Activated T-cell treated with anti-CD3 and anti-CD28 coated beads, Interleukin-2, amount 50 U/mL, for 48 hours (primary cell): ENCODE measurements around the gene MX1.

Experiments used
- DNase-seq, 2 experiments: peaks; one replicate each; pipeline ENCODE4 v3.0.0-alpha.2; 2020

MX1 gene

GRCh38 chr21:41494242-41494641 lies 68.2 kb downstream of the MX1 start:
- DNase-seq = no peak

- DNase-seq = no peak
Measured at GRCh38 chr21:41497008-41497407, 71.0 kb downstream of the MX1 start.

DNA sequence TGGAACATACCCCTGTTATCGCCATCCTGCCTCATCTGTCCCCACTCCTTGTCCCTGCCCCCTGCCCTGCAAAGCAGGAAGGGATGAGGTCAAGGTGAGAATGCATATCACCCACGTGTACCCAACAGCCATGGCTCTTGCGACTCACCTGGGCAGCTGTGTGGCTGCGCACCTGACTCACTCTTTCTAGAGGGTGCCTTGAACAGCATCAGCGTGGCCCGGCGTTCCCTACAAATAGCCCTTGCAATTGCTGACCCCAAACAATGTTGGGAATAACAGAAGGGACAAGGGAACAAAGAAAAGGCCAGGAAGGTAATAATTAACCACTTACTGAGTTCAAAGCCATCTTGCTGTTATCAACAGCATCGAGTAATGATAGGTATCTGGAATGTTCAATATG lies 71.7 kb downstream of the MX1 start:
- no peak for DNase-seq

DNA sequence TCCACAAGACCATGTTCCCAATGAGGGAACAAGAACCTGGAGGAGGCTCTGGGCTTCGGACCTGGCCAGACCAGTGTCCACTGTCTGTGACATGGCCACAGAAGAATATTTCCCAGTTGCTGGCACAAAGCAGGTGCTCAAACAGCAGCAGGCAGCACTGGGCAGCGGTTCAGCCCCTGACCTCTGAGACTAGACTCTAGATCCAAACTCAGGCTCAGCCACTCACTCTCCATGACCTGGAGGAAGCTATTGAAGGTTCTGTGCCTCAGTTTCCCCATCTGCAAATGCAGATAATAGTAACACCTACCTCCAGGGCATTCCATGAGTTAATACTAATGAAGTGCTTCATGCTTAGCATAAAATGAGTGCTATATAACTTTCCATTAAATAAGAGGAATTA lies 73.9 kb downstream of the MX1 start:
- no peak for DNase-seq

GRCh38 chr21:41500363-41500762 lies 74.3 kb downstream of the MX1 start:
- DNase-seq = no peak

GRCh38 chr21:41500931-41501381 lies 74.9 kb downstream of the MX1 start:
- no peak for DNase-seq

- no peak for DNase-seq
Measured at GRCh38 chr21:41501919-41502318, 75.9 kb downstream of the MX1 start.

DNA sequence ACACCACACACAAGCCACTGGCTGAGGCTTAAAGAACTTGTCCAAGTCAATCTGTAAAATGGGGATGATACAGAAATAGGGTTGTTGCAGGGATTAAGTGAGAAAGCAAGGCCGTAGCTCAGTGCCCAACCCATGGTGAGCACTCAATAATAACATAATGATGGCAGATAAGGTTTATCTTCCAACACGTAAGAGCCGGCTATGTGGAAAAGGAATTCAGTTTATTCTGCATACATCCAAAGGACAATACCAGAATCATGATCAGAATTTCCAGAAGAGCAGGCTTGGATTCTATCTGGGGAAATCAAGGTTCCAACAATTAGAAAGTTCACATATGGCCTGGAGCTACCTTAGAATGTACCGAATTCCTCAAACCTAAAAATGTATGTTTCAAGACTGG lies 77.3 kb downstream of the MX1 start:
- no peak for DNase-seq

GRCh38 chr21:41504030-41504429 lies 78.0 kb downstream of the MX1 start:
- DNase-seq = no peak

GRCh38 chr21:41506005-41506594 lies 80.1 kb downstream of the MX1 start:
- no peak for DNase-seq

GRCh38 chr21:41506611-41507520 lies 80.8 kb downstream of the MX1 start:
- DNase-seq = no peak

- no peak for DNase-seq
Measured at GRCh38 chr21:41507521-41508414, 81.7 kb downstream of the MX1 start, which contains the start of gene TMPRSS2. Gene TMPRSS2 (minus strand): TSS chr21:41508158. CDS start chr21:41498133, 10,025 bp downstream.

- no peak for DNase-seq
Measured at GRCh38 chr21:41508415-41509144, 82.5 kb downstream of the MX1 start.
